ENCODE results near the gene PRDM5.
A peak's percentile ranks its signal among the peaks of the same experiment; 100 is the strongest.

Gene PRDM5

GRCh38 chr4:120921456-120922380 is 808 bp downstream of the PRDM5 start:
- Histone ChIP-seq H3K4me2 (ENCODE audit: low read length) (peak overlapping the region; percentile 72), H3K4me3 (ENCODE audit: low read depth, low read length) (peak overlapping the region; percentile 57), H2AFZ (peak overlapping the region; percentile 78), H3K9me3 (ENCODE audit: control insufficient read depth, low read length) (no peaks in the 10 kb centered on the region), H3K27me3 (ENCODE audit: control insufficient read depth, insufficient read depth, low read length) (no peaks in the 10 kb centered on the region), H3K27ac (peak overlapping the region; percentile 83), H3K79me2 (peaks cover 2% of the 10 kb centered on the region), H3K9ac (no peak overlapping the region), H3K4me1 (peaks cover 4% of the 10 kb centered on the region), H3K36me3 (ENCODE audit: control insufficient read depth, insufficient read depth, low read length) (no peaks in the 10 kb centered on the region)
- no peak for TF ChIP-seq CTCF (IDR thresholded peaks at IDR 0.05)

GRCh38 chr4:120920666-120921065 is 1.9 kb downstream of the PRDM5 start:
- TF ChIP-seq CTCF (IDR thresholded peaks at IDR 0.05) = no peak
- Histone ChIP-seq H3K9me3 (ENCODE audit: control insufficient read depth, low read length) (no peaks in the 10 kb centered on the region), H3K4me2 (ENCODE audit: low read length) (no peak overlapping the region), H3K9ac (no peak overlapping the region), H3K4me1 (peaks cover 4% of the 10 kb centered on the region), H2AFZ (no peak overlapping the region), H3K27me3 (ENCODE audit: control insufficient read depth, insufficient read depth, low read length) (no peaks in the 10 kb centered on the region), H3K79me2 (peaks cover 2% of the 10 kb centered on the region), H3K36me3 (ENCODE audit: control insufficient read depth, insufficient read depth, low read length) (no peaks in the 10 kb centered on the region), H3K4me3 (ENCODE audit: low read depth, low read length) (no peak overlapping the region), H3K27ac (no peak overlapping the region)

GRCh38 chr4:120919358-120919757 is 3.2 kb downstream of the PRDM5 start:
- Histone ChIP-seq H3K27me3 (ENCODE audit: control insufficient read depth, insufficient read depth, low read length) (no peaks in the 10 kb centered on the region), H3K27ac (no peak overlapping the region), H3K4me2 (ENCODE audit: low read length) (no peak overlapping the region), H3K9ac (no peak overlapping the region), H3K9me3 (ENCODE audit: control insufficient read depth, low read length) (no peaks in the 10 kb centered on the region), H3K4me3 (ENCODE audit: low read depth, low read length) (no peak overlapping the region), H3K79me2 (peaks cover 2% of the 10 kb centered on the region), H3K36me3 (ENCODE audit: control insufficient read depth, insufficient read depth, low read length) (no peaks in the 10 kb centered on the region), H3K4me1 (peaks cover 4% of the 10 kb centered on the region), H2AFZ (no peak overlapping the region)
- TF ChIP-seq CTCF (IDR thresholded peaks at IDR 0.05) = peak; percentile 10

GRCh38 chr4:120918788-120919187 is 3.7 kb downstream of the PRDM5 start:
- no peak for TF ChIP-seq CTCF (IDR thresholded peaks at IDR 0.05)
- H3K27ac ChIP-seq = no peak overlapping the region
- H3K79me2 ChIP-seq = peaks cover 2% of the 10 kb centered on the region
- no peaks in the 10 kb centered on the region for H3K9me3 ChIP-seq (ENCODE audit: control insufficient read depth, low read length)
- H3K27me3 ChIP-seq (ENCODE audit: control insufficient read depth, insufficient read depth, low read length) = no peaks in the 10 kb centered on the region
- H3K4me2 ChIP-seq (ENCODE audit: low read length) = no peak overlapping the region
- no peak overlapping the region for H3K9ac ChIP-seq
- H3K36me3 ChIP-seq (ENCODE audit: control insufficient read depth, insufficient read depth, low read length) = no peaks in the 10 kb centered on the region
- H3K4me1 ChIP-seq = peaks cover 4% of the 10 kb centered on the region
- peak overlapping the region; percentile 33 for H2AFZ ChIP-seq
- no peak overlapping the region for H3K4me3 ChIP-seq (ENCODE audit: low read depth, low read length)
